ENCODE measurements around the gene SLC26A11.
"Not testable (repeated sequence)": the region's sequence is repeated elsewhere in the genome, so short reads cannot be mapped to it uniquely, and the experiment has no call there.

DNA sequence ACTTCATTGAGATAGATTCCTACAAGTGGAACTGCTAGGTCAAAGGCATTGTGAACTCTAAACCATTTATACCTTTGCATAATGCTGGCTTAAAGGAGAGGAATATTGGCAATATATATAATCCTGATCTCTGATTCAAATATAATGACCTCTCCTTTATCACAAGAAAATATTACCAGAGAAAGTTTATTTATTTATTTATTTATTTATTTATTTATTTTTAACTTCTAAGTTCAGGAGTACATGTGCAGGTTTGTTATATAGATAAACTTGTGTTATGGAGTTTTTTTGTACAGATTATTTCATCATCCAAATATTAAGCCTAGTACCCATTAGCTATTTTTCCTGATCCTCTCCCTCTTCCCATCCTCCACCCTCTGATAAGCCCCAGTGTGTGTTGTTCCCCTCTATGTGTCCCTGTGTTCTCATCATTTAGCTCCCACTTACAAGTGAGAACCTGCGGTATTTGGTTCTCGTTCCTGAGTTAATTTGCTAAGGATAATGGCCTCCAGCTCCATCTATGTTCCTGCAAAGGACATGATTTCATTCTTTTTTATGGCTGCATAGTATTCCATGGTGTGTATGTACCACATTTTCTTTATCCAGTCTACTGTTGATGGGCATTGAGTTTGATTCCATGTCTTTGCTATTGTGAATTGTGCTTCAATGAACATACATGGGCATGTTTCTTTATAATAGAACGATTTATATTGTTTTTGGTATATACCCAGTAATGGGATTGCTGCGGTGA is 79.3 kb downstream of the SLC26A11 start:
- TF ChIP-seq, protein P1, sequence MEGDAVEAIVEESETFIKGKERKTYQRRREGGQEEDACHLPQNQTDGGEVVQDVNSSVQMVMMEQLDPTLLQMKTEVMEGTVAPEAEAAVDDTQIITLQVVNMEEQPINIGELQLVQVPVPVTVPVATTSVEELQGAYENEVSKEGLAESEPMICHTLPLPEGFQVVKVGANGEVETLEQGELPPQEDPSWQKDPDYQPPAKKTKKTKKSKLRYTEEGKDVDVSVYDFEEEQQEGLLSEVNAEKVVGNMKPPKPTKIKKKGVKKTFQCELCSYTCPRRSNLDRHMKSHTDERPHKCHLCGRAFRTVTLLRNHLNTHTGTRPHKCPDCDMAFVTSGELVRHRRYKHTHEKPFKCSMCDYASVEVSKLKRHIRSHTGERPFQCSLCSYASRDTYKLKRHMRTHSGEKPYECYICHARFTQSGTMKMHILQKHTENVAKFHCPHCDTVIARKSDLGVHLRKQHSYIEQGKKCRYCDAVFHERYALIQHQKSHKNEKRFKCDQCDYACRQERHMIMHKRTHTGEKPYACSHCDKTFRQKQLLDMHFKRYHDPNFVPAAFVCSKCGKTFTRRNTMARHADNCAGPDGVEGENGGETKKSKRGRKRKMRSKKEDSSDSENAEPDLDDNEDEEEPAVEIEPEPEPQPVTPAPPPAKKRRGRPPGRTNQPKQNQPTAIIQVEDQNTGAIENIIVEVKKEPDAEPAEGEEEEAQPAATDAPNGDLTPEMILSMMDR (IDR thresholded peaks at IDR 0.05), result not testable (repeated sequence)
- TF ChIP-seq POLR2AphosphoS5 (IDR thresholded peaks at IDR 0.05); EP300 (IDR thresholded peaks at IDR 0.05; ENCODE audit: low read depth): not testable (repeated sequence)

Measured in transverse colon (tissue), 4 donors.